CD1c-positive myeloid dendritic cell (primary cell): Measurements from ENCODE around the gene CADM1.

Experiments used
- DNase-seq: peaks from one replicate; pipeline ENCODE4 v3.0.0-alpha.2; 2016; ENCODE audit errors: extremely low spot score

CADM1 gene

GRCh38 chr11:115151010-115151409 lies 353.2 kb downstream of the CADM1 start:
- no peak for DNase-seq

- DNase-seq: no peak
Measured at GRCh38 chr11:115148691-115149090, 355.5 kb downstream of the CADM1 start.

- DNase-seq: no peak
Measured at GRCh38 chr11:115148101-115148500, 356.1 kb downstream of the CADM1 start.

- no peak for DNase-seq
Measured at GRCh38 chr11:115147243-115147807, 356.9 kb downstream of the CADM1 start.

- peak; percentile 12 for DNase-seq
Measured at GRCh38 chr11:115146425-115146824, 357.8 kb downstream of the CADM1 start.

GRCh38 chr11:115145324-115145723 lies 358.9 kb downstream of the CADM1 start:
- no peak for DNase-seq

GRCh38 chr11:115144914-115145313 lies 359.3 kb downstream of the CADM1 start:
- DNase-seq: no peak

GRCh38 chr11:115144014-115144413 lies 360.2 kb downstream of the CADM1 start:
- no peak for DNase-seq

- DNase-seq: no peak
Measured at GRCh38 chr11:115141231-115142114, 362.7 kb downstream of the CADM1 start.

GRCh38 chr11:115135936-115136335 lies 368.3 kb downstream of the CADM1 start:
- DNase-seq: no peak

GRCh38 chr11:115134926-115135325 lies 369.3 kb downstream of the CADM1 start:
- no peak for DNase-seq

- no peak for DNase-seq
Measured at GRCh38 chr11:115133475-115134209, 370.6 kb downstream of the CADM1 start.

GRCh38 chr11:115132436-115133228 lies 371.6 kb downstream of the CADM1 start:
- DNase-seq: no peak

- no peak for DNase-seq
Measured at GRCh38 chr11:115129473-115130289, 374.5 kb downstream of the CADM1 start.

GRCh38 chr11:115128226-115128625 lies 376.0 kb downstream of the CADM1 start:
- no peak for DNase-seq

GRCh38 chr11:115127790-115128189 lies 376.4 kb downstream of the CADM1 start:
- no peak for DNase-seq

GRCh38 chr11:115126515-115127208 lies 377.6 kb downstream of the CADM1 start:
- no peak for DNase-seq

- no peak for DNase-seq
Measured at GRCh38 chr11:115126092-115126491, 378.1 kb downstream of the CADM1 start.

GRCh38 chr11:115124786-115125185 lies 379.4 kb downstream of the CADM1 start:
- no peak for DNase-seq

GRCh38 chr11:115123641-115124040 lies 380.6 kb downstream of the CADM1 start:
- no peak for DNase-seq
